Occipital lobe (tissue), 2 donors: ENCODE data around the gene MFAP4. TPM values are rescaled to one million over a fixed set of nuclear protein-coding genes. Genes with fewer than 3 reads are reported as not detected.
A peak's percentile ranks its signal among the peaks of the same experiment; 100 is the strongest.

Experiments used
- DNase-seq: peaks from one replicate; lab custom pipeline; 2025; lab: John Stamatoyannopoulos, UW
- total RNA-seq: library from RNA; depleted of rRNA; stranded (reverse); fragments of >200 nt; gene quantifications from one replicate; pipeline ENCODE4 v1.2.3, GENCODE V29; 2014

Gene MFAP4
- total RNA-seq, 1 donor from 2014 or later = 0.47 TPM

DNA sequence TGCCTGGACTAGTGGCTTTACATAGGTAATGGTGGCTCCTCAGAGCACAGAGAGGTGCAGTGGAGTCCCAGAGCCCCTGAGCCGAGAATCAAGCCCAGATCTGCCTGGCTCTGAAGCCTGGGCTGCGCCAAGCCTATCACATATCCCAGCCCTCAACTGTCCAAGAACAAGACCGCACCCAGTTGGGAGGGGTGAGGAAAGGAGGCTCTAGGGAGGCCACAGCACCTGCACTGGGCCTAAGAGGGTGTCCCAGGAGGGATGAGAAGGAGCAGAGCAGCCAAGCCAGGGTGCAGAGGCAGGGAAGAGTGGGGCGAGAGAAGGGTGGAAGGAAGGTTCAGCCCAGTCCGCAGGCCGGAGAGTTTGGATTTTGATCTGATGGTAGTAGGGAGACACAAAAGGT is 23.1 kb upstream of the MFAP4 start:
- DNase-seq = no peak

DNA sequence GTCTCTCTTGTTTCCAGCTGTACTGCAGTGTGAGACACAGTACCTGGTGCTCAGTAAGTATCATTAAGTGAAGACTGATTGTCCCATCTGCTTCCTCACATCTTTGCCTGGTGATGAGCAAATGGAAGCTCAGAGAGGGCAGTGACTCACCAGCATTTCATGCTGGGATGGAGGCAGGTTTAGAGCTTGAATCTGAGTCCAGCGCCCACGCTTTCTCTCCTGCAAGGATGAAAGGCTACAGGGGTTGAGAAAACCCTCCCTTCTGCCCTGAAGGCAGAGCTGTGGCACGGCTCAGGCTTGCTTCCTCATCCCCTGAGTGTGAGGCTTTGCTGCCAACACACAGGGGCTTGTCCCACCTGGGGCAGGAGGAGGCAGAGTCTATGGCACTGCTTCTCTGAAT is 22.5 kb upstream of the MFAP4 start:
- DNase-seq = peak; percentile 39

DNA sequence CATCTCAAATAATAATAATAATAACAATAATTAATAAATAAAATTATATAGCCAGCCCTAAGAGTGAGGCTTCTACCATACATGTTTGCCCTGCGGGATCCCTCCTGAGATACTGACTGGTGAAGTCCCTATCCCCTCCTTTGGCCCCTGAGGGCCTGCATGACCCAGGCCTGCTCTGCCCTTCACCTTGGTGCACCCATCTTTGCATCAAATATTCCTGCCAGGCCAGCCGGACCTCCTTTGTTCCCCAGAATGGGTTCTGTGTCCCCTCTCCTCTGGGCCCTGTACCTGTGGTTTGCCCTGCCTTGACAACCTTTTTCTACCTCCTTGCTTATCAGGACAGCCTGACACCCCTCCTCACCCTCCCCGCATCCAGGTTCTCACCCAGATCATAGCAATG is 22.1 kb upstream of the MFAP4 start:
- no peak for DNase-seq

DNA sequence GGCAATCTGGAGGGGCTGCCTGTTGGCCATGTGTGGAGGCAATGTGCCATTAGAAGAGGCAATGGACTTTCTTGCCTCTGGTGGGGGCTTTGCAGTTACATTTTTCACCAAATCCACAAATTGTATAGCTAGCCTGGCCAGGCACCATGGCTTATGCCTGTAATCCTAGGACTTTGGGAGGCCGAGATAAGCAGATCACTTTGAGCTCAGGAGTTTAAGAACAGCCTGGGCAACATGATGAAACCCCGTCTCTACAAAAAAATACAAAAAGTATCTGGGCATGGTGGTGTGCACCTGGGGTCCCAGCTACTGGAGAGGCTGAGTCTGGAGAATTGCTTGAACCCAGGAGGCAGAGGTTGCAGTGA is 21.3 kb upstream of the MFAP4 start:
- DNase-seq = no peak

DNA sequence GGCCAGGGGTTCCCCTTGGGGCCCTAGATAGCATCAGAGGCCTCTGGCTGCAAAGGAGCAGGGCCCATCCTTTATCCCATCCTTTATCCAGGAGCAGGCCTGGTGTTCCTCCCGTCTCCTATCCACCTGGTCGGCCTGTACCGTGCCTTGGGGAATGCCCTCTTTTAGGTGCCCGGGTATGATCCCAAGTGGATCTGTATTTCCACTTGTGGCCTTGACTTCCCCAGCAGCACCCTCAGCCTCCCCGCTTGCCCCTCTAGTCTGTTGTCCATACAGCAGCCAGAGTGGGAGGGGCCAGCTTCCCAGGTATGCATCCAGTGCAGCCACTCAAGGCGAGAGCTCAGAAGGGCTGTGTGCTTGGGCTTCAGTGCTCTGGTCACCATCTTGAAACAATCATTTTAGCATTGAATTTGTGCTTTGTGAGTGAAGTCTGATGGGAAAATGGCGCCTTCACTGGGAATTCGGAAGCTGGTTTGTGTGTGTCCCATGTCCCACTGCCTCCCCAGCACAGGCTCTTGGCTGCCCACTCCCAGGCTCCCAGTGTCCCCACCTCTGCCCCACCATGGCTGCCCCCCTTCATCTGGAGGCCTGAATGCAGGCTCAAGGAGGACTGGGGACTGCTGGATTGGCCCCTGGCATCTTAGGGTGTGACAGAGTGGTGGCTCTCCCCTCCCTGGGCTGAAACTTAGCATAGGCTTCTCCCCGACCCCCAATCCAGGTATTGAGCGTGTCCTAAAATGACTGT is 20.8 kb upstream of the MFAP4 start:
- no peak for DNase-seq

DNA sequence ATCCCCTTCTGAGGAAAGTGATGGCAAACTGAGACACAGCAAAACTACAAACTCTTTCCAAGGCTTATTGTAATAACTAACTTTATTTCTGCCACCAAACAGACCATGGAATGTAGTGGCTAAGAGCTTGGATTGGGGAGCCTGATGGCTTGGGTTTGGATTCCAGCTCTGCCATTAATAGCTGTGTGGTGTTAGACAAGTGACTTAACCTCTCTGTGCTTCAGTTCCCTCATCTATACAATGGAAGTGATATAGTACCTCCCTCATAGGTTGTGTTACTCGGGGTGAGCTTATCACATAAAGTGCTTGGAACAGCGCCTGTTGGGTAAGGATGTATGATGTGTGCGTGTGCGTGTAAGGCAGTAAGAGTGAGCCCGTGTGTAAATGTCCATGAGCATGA is 18.1 kb upstream of the MFAP4 start:
- no peak for DNase-seq

DNA sequence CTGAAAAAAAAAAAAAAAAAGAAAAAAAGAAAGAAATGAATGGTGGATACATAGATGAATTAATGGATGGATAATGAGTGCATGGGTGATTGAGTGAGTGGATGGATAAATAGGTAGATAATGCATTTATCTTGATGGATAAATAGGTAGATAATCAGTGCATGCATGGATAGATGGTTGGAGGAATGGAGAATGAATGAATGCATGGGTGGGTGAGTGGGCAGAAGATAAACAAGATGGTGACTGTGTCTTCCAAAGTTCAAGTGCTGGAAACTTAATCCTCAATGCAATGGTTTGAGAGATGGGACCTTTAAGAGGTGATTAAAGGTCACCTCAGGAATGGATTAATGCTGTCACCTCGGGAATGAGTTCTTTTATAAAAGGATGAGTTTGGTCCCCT is 17.3 kb upstream of the MFAP4 start:
- DNase-seq = no peak

DNA sequence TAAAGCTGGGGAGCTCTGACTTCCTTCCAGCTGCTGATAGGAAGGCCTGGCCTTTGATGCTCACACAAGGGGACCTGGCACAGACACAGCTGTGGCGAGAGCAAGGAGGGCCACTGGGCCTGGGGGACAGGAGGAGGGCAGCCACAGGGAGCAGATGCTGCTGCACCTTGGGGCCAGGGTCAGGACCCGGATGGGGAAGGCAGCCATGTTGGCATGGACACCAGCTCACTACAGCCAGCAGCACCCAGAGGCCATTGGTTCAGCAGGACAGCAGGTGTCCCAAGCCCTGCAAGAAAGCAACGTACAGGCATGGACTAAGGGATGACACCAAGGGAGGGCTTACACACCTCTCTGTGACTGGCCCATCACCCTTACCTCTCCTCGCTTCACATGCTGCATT is 16.0 kb upstream of the MFAP4 start:
- DNase-seq = no peak

DNA sequence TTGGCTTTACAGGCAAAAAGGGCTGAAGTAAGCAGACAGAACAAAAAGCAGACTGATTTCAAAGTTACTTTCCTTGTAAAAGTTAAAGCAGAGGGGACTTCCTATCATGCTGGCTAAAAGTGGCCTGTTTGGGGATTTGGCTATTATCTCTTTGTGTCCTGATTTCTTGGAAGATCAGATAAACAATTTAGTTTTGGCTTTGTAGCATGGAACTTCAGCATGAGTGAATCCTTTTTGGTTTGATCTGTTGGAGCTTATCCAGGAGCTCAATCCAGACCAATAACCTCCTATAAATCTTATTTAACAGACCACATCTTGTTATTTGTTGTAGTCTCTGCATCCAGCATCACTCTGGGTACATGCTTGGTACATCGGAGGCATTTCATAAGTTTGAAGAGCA is 15.2 kb upstream of the MFAP4 start:
- no peak for DNase-seq

DNA sequence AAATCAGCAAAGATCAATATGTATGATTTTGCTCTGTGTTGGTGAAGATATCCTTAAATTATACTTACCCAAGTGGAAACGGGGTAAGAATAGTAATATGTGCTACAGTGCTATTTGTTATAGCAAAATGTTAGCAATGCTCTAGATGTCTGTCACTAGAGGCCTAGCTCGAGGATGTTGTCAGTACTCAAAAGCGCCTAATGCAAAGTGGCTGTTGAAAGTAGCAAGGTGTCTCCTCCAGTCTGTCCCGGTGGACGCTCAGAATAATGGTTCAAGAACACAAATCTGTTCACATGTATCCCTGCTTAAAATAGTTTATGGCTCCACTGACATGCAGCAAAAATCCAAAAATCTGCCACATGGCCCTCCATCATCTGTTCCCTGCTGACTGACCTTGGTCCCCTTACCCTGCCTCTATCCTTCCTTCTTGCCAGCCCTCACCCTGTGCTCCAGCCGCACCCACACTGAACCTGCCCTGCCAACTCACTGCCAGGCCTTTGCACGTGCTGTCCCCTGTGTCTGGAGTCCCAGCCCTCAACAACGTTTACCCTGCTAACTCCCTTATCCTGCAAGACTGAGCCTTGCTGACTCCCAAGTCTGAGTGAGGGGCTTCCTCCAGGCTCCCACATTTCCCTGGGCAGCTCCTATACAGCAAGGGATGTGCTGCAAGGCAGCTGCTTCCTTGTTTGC is 14.5 kb upstream of the MFAP4 start:
- no peak for DNase-seq

DNA sequence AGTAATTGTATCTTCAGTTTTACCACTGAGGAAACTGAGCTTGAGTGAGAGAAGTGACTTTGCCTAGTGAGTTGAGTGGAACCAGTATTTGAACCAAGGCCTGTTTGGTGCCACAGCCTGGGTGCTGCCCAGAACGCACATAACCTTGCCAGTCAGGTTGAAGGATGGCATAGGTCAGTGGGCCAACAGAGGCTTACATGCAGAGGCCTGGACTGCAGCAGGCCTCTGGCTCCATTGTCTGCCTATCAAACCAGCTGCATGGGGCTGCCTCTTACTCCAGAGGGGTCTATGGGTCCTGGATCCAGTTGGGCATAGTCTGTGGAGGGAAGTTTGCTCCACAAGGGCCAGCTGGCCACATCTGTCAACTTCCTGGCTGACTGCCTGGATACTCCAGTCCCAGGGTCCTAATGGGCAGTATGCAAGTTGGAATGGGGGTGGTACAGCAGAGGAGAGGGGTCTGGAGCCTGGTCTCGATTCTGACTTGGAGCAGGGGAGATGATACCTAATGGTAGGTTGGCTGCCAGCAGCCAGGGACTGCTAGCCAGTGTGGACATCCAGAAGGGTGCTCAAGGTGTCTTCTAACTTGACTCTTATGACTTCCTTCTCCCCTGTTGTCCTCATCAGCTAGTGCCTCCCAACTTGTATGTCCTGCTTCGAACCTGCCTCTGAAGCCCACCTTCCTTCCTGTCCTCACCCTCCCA is 12.9 kb upstream of the MFAP4 start:
- no peak for DNase-seq

DNA sequence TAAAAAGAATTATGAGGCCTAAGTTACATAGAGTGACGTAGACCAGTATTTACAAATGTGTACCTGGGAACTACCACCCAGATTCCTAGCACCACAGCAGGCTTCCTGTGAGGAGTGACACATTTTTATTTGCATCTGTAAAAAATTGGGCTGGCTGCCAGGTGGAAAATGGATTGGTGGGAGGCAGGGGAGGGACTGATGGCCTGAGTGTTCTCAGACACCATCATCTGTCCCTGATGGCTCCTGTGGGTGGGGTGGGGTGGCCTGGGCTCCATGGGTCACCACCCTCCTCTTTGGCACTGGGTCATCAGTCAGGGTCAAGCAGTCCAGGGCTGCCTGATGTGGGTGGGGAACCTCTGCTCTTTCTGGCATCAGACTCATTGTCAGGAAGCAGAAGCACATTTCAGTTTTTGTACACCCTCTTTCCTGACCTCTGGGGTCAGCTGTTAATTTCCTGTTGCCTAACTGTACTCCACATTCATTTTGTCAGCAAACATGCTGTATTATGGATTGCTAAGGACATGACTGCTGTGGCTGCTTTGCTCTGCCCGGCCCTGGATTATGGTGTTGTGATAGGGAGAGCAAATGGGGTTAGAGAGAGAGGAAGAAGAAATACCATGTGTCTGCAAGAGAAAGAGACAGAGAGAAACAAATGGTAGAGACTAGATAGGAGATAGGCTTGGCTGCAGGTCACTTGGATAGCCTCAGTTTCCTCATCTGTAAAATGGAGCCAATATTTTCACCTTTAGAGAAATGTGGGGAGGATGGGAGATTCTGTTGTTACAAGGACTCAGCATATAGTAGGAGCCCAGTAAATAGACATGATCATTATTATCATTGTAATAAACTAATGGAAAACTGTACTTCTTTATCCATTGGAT is 11.6 kb upstream of the MFAP4 start:
- no peak for DNase-seq

DNA sequence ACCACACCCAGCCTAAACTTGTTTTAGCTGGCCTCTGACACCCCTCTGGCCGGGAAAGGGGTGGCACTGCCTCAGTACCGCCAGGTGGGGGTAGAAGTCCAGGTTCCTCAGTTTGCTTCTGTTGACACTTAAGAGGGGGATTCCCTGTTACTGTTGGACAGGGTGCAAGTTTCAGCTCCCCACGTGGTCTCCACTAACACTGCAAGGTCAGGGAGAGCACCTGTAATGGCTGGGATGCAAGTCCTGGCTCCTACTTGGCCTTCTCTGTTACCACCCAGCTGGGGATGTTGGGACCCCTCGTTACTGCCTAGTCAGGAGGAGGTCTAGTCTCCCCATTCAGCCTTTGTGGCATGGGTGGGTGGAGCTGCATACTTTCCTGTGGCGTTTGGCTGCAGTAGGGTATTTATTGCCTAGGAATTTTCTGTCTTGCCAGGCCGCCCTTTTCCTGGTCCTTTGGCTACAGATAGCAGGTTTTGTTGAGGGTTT is 10.6 kb upstream of the MFAP4 start:
- DNase-seq = no peak

DNA sequence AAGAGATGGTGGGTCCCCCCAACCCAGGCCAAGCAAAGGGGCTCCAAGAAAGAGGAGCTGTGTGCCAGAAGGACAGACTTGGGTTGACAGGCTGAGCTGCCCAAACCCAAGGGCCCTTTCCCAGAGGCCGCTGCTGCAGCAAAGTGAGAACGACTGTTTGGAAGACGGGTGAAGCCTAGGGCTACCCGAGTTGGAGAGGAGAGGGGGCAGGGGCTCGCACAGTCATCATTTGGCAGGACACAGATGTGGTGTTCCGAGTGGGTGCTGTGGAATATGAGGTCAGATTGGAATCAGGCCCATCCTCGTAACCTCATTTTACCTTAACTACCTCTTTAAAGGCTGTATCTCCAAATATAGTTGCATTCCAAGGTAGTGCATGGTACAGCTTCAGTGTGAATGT is 5.3 kb upstream of the MFAP4 start:
- DNase-seq = no peak

DNA sequence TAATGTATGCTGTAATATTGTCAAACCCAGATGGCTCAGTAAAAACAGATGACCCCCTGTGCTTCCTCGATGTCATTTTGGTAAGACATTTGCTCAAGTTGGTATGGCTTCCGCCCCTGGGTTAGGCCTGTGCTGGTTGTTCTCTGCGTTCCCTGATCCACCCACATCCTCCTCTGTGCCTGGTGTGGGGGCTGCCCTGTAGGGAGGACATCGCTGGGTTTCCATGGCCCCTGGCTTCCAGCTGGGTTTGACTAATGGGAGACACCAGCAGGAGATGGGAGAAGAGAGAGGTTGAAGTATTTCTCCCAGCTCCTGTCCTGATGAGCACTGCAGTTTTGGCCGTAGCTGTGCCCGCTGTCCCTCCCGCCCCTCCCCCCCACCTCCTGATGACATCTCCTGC is 4.4 kb upstream of the MFAP4 start:
- DNase-seq = no peak

DNA sequence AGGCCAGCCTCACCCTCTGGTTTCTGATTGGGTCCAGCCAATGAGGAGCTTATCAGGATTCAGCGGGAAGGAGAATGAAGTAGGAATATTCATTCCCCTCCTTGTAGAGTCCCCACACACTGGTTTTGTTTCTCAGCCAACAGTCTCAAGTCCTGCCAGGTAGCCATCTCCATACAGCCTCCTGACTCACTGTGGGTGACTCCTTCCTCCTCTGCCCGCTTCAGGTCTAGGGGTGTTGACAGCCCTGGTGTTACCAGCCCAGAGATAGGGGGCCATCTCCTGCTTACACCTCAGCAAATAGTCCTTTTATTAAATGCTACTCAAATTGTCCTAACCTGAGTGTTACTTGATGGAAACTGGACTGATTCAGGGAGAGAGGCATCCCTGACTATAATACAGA is 4.0 kb upstream of the MFAP4 start:
- no peak for DNase-seq

DNA sequence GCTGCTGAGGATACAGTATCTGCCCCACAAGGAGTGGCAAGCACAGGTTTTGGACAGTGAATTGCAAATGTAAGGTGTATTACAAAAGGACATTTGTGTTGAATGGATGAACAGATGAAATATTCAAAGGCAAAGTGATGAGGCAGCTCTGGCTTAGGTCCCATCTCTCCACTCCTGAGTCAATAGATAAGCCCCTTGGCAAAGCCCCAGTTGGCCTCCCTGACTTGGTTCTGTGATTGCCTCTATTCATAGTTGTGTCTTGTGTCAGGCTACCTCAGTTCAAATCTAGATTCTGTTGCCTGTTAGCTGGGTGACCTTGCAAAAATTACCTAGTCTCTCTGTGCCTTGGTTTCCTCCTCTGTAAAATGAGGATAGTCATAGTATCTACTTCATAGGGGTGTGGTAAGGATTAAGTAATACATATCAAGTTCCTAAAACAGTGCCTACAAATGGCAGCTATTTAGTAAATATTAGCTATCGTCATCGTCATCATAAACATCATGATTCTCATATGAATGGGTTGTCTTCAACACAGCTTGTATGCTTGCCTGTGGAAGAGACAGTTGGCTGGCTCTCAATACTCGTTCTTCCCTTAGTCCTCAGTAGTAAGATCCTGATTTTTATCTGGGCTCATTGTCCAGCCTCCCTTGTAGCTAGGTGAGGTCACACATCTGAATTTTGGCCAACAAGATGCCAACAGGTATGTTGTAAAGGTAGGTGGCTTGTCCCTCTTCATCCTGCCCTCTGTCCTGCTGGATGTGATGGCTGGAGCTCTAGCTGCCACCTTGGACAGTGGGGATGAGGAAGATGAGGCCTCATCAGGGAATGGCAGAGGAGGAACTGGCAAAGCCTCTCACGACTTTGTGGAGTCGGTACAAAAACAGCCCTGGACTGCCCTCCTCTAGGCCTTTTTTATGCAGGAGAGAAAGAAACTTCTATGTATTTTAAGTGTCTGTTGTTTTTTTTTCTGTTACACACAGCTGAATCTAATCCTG is 2.1 kb upstream of the MFAP4 start:
- no peak for DNase-seq

DNA sequence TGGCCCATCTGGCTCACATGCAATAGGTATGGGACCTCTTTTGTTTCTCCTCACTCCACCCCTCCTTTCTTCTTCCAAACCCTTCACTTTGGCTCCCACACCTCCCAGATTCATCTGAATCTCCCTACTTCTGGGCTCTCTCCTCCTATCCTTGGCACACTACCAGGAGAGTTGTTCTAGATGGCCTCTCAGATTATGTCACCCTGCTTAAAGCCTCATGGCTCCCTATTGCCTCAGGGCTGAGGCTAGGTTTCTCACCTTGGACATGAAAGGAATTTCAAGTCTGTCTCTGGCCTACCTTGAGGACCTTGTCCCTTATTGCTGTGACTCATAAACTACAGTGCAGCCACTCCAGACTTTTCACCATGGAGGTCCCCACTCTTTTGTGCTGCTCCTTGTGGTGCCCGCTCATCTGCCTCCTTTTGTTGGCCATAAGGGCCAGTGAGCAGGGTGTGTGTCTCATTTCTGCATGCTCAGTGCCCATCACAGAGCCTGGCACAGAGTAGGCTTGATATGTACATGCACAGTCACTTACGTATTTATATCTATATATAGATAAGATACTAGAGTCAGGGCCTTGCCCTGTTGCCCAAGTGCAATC is 1.0 kb upstream of the MFAP4 start:
- no peak for DNase-seq

DNA sequence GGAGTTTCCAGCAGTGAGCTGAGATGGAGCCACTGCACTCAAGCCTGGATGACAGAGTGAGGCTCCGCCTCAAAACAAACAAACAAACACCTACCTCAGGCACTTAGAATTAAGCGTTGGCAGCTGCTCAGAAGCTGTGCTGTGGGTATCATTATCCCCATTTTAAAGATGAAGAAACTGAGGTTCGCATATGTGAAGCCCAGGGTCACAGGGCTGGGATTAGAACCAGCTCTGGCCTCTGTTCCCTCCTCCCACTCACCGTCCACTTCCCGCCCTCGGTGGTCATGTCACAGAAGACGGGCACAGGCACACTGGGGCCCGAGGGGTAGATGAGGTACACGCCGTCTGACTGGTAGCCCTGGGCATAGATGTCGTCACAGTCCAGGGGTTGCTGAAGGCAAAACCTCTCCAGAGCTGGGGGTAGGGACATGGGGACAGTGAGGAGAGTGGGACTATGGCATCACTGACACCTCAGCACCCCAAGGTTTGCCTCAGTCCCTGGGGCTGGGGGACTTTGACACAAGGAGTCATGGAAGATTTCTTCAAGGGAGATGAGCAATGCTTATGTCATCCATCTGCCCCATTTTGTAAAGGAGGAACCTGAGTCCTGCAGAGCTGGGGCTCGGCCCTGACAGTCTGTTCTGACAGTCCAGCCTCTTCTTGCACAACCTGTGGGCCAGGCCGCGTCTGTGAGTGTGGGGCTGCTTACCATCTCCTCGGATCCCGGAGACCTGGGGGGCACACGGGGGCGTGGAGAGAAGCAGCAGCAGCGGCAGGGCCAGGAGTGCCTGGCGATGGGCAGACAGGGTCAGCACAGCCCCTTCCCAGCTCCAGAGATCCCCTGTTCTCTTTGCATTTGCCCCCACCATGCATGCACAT is 700 bp downstream of the MFAP4 start:
- DNase-seq = no peak
